Smooth muscle cell (in vitro differentiated cells): ENCODE results near the gene PHLPP1. TPM values are rescaled to one million over a fixed set of nuclear protein-coding genes. Genes with fewer than 3 reads are reported as not detected.

Experiments
- DNase-seq: peaks from one replicate; lab custom pipeline; 2025; ENCODE audit not compliant: unreplicated experiment; lab: John Stamatoyannopoulos, UW
- H2AFZ ChIP-seq: fragments of 200-600 bp; sonication (generic); 2 replicates; pipeline ENCODE4 v1.6.0; 2016; ENCODE audit warnings: antibody characterized with exemption, low read depth, mild to moderate bottlenecking
- H3F3A ChIP-seq: fragments of 200-600 bp; sonication (generic); 2 replicates; pipeline ENCODE4 v1.6.0; 2017; ENCODE audit warnings: antibody characterized with exemption, low read depth
- H3K27ac ChIP-seq: fragments of 200-600 bp; sonication (generic); 2 replicates; pipeline ENCODE4 v1.5.1; 2016; ENCODE audit warnings: low read depth, mild to moderate bottlenecking
- H3K27me3 ChIP-seq: fragments of 200-600 bp; sonication (generic); 2 replicates; pipeline ENCODE4 v1.6.1; 2016; ENCODE audit warnings: low read depth, mild to moderate bottlenecking
- H3K36me3 ChIP-seq: fragments of 200-600 bp; sonication (generic); 2 replicates; pipeline ENCODE4 v1.5.1; 2016; ENCODE audit warnings: low read depth
- H3K4me1 ChIP-seq: fragments of 200-600 bp; sonication (generic); 2 replicates; pipeline ENCODE4 v1.5.1; 2016; ENCODE audit warnings: low read depth
- H3K4me2 ChIP-seq: fragments of 200-600 bp; sonication (generic); 2 replicates; pipeline ENCODE4 v1.6.0; 2016; ENCODE audit warnings: mild to moderate bottlenecking
- H3K4me3 ChIP-seq: fragments of 200-600 bp; sonication (generic); 2 replicates; pipeline ENCODE4 v1.5.1; 2016; ENCODE audit warnings: mild to moderate bottlenecking
- H3K79me2 ChIP-seq: fragments of 200-600 bp; sonication (generic); 2 replicates; pipeline ENCODE4 v1.6.0; 2016; ENCODE audit warnings: low read depth, mild to moderate bottlenecking
- H3K9ac ChIP-seq: fragments of 200-600 bp; sonication (generic); 2 replicates; pipeline ENCODE4 v1.6.0; 2016; ENCODE audit warnings: low read depth
- H3K9me3 ChIP-seq: fragments of 200-600 bp; sonication (generic); replicated peaks from 2 replicates; pipeline ENCODE4 v1.5.1; 2016; ENCODE audit warnings: low read depth
- H4K20me1 ChIP-seq: fragments of 200-600 bp; sonication (generic); 2 replicates; pipeline ENCODE4 v1.6.0; 2016; ENCODE audit warnings: low read depth
- CTCF ChIP-seq: fragments of 200-600 bp; sonication (generic); IDR thresholded peaks from 2 replicates; pipeline ENCODE4 v1.5.1; 2017; ENCODE audit warnings: borderline replicate concordance, mild to moderate bottlenecking, antibody characterized with exemption; ENCODE audit not compliant: insufficient read depth, poor library complexity, severe bottlenecking
- WGBS: methylation state at CpG from one replicate; pipeline ENCODE4 v1.1.7; 2016; ENCODE audit warnings: low lambda C conversion rate; 5-methylcytosine and 5-hydroxymethylcytosine counted together
- polyA plus RNA-seq: library from polyadenylated mRNA; unstranded; fragments of >200 nt; fragmentation: Nextera tagmentation; extraction: Ambion mirVana; gene quantifications from 2 replicates; pipeline ENCODE4 v1.2.1, GENCODE V29; 2016
- total RNA-seq: library from RNA; depleted of rRNA; stranded (reverse); fragments of >200 nt; gene quantifications from 2 replicates; pipeline ENCODE4 v1.2.3, GENCODE V29; 2014

Gene PHLPP1
- total and polyA plus RNA-seq, 2 experiments from 2014 or later: 1.1 to 4.3 TPM

GRCh38 chr18:62897153-62897552 is 181.8 kb downstream of the PHLPP1 start:
- Histone ChIP-seq H3K4me1 (peaks cover 5% of the 10 kb centered on the region), H3F3A (no peaks in the 10 kb centered on the region), H3K9me3 (no peaks in the 10 kb centered on the region), H2AFZ (no peak overlapping the region), H3K4me2 (no peak overlapping the region), H3K27ac (no peak overlapping the region), H3K4me3 (no peak overlapping the region), H3K79me2 (no peaks in the 10 kb centered on the region), H3K27me3 (no peaks in the 10 kb centered on the region), H4K20me1 (no peaks in the 10 kb centered on the region), H3K36me3 (no peaks in the 10 kb centered on the region), H3K9ac (no peak overlapping the region)
- no peak for DNase-seq
- TF ChIP-seq CTCF: no peak
- 100% methylated on average over 1 of the region's 1 CpG for WGBS

- Histone ChIP-seq H3K4me1 (peaks cover 5% of the 10 kb centered on the region), H3K27ac (no peak overlapping the region), H4K20me1 (no peaks in the 10 kb centered on the region), H3K9ac (no peak overlapping the region), H2AFZ (no peak overlapping the region), H3K4me3 (no peak overlapping the region), H3K9me3 (no peaks in the 10 kb centered on the region), H3K27me3 (no peaks in the 10 kb centered on the region), H3K36me3 (no peaks in the 10 kb centered on the region), H3K79me2 (no peaks in the 10 kb centered on the region), H3F3A (no peaks in the 10 kb centered on the region), H3K4me2 (no peak overlapping the region)
- 88% methylated on average over 2 of the region's 2 CpGs for WGBS
- DNase-seq: no peak
- TF ChIP-seq CTCF: no peak
Observed at GRCh38 chr18:62898359-62898758, 183.0 kb downstream of the PHLPP1 start.

- no peaks in the 10 kb centered on the region for H3K9me3 ChIP-seq
- H3K27me3 ChIP-seq: no peaks in the 10 kb centered on the region
- H2AFZ ChIP-seq: no peak overlapping the region
- H4K20me1 ChIP-seq: no peaks in the 10 kb centered on the region
- no peak overlapping the region for H3K27ac ChIP-seq
- no peak overlapping the region for H3K4me2 ChIP-seq
- 87% methylated on average over 5 of the region's 5 CpGs for WGBS
- DNase-seq: no peak
- H3K4me3 ChIP-seq: no peak overlapping the region
- no peaks in the 10 kb centered on the region for H3F3A ChIP-seq
- no peak overlapping the region for H3K9ac ChIP-seq
- no peak for TF ChIP-seq CTCF
- no peaks in the 10 kb centered on the region for H3K79me2 ChIP-seq
- no peaks in the 10 kb centered on the region for H3K36me3 ChIP-seq
- H3K4me1 ChIP-seq: peaks cover 3% of the 10 kb centered on the region
Observed at GRCh38 chr18:62899534-62899933, 184.2 kb downstream of the PHLPP1 start.

- Histone ChIP-seq H3K36me3 (no peaks in the 10 kb centered on the region), H3K9me3 (no peaks in the 10 kb centered on the region), H2AFZ (no peak overlapping the region), H3K27me3 (no peaks in the 10 kb centered on the region), H3K79me2 (no peaks in the 10 kb centered on the region), H3K27ac (no peak overlapping the region), H3K4me1 (no peaks in the 10 kb centered on the region), H3K9ac (no peak overlapping the region), H3F3A (no peaks in the 10 kb centered on the region), H4K20me1 (no peaks in the 10 kb centered on the region), H3K4me3 (no peak overlapping the region), H3K4me2 (no peak overlapping the region)
- 98% methylated on average over 7 of the region's 7 CpGs for WGBS
- TF ChIP-seq CTCF: no peak
- no peak for DNase-seq
Observed at GRCh38 chr18:62900132-62900883, 185.0 kb downstream of the PHLPP1 start.
